Astrocyte of the hippocampus (primary cell): Measurements from ENCODE around the gene PDE2A.
"Not testable (repeated sequence)": the region's sequence is repeated elsewhere in the genome, so short reads cannot be mapped to it uniquely, and the experiment has no call there.

ENCODE experiments used
- DNase-seq: peaks from one replicate; pipeline ENCODE4 v3.0.0; 2011; ENCODE audit warnings: low read depth, low spot score

PDE2A gene

DNA sequence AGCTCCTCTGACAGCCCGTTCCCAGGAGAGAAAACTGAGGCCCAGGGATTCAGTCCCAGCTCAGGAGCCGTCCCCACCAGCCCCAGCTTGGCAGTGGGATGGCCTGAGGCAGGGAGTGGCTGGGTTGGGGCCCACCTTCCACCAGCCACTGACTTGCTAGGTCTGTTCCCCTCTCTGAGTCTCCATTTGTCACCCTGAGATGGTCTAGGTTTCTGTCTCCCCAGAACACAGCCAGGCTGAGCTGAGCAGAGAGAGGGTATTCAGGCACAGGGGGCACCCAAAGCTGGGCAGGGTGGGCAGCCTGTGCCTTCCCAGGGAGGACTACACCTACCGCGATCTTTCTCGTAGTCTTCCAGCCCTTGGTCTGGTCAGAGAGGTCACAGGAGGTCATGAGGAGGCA is 95.7 kb downstream of the PDE2A start:
- DNase-seq, result no peak

DNA sequence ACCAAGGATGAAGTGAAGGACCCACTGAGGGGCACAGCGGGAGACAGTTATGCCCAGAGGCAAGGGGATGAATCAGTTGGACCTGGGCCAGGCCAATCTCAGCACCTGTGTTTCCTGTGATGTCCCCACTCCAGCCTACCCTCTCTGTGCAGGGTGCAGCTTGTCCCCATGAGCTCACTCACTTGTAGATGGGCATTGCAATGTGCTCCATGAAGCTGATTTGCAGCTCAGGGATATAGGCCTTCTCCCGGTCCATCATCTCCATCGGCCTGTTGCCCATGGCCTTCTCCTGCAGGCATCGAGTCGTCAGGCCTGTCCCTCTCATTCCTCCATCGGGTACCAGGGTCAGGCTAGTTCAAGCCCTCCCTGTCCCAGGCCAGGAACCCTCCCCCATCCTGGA is 96.2 kb downstream of the PDE2A start:
- no peak for DNase-seq

DNA sequence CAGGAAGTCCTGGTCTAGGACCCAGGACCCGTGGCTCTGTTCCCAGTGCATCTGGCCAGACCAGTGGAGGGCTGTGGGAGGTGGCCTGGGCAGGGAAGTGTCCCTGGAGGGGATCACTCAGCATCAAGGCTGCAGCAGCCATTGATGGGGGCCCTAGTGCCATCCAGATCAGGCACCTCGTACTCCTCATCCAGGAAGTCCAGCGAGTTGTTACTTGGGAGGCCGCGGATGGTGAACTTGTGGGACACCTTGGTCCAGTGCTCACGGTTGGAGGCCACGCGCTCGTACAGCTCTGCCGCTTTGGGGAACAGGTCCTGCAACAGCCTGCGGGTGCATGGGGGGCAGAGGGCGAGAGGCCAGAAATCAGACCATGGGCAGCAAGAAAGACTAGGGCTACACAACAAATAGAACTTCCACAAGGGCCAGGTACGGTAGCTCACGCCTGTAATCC is 96.9 kb downstream of the PDE2A start:
- no peak for DNase-seq

DNA sequence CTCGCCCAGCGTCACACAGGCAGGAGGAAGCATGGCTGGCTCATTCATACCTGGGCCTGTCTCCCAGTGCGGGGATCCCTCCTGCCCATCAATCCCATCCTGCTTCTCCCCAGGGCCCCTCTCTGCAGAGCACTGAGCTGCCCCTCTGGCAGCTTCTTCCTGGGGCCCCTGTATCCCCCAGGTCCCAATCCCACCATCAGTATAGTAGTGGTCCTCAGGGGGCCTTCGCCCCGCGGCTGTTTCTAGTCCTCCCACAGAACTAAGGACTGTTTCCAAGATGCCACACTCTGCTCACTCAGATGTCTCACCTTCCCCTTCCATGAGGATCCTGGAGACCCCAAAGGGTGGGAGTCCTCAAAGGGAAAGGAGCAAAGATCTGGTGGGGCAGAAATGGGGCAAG is 97.6 kb downstream of the PDE2A start:
- DNase-seq, result no peak

DNA sequence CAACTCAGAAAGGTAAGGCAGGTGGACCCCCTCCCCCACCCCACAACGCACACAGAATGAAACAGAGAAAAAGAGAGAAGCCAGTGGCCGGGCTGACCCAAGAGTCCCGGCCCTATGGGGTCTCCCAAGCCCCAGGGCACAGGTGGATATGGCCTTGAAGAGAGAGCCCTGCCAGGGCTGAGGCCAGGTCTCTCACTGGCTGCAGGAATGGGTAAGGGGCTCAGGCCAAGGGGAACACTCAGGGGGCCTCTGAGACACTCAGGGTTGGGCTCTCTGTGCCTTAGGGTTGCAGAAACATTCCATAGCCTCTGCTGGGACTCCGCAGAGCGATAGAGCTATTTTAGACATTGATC is 98.0 kb downstream of the PDE2A start:
- no peak for DNase-seq

DNA sequence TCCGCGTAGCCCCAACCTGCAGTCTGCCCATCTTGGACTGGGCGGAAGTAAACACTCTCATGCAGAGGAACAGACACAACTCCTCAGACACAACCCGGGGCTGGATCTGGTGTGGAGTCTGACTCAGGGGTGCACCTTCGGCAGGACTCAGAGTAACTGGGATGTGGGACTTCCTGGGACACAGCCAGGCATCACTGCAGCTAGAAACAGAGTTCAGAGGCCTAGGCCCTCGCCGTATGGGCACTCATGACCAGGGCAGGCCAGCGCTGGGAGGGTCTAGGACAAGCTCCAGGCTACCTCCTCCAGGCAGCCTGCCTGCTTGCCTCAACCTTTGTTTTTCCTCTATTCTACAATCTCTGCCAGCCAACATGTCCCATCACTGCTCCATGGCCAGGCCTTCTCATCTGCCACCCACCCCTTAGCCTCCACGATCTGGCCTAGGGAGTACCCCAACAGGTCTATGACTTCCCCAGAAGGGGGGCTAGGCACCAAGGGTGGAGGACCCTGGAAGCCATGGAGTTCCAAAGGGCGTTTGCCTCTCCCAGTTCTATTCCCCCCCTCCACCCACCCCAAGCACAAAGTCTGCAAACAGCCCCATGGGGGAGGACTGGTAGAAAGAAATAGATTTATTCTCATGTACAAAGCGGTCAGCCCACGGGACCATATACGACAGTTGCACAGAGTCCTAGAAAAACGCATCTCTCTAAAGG is 98.5 kb downstream of the PDE2A start:
- DNase-seq, result no peak

DNA sequence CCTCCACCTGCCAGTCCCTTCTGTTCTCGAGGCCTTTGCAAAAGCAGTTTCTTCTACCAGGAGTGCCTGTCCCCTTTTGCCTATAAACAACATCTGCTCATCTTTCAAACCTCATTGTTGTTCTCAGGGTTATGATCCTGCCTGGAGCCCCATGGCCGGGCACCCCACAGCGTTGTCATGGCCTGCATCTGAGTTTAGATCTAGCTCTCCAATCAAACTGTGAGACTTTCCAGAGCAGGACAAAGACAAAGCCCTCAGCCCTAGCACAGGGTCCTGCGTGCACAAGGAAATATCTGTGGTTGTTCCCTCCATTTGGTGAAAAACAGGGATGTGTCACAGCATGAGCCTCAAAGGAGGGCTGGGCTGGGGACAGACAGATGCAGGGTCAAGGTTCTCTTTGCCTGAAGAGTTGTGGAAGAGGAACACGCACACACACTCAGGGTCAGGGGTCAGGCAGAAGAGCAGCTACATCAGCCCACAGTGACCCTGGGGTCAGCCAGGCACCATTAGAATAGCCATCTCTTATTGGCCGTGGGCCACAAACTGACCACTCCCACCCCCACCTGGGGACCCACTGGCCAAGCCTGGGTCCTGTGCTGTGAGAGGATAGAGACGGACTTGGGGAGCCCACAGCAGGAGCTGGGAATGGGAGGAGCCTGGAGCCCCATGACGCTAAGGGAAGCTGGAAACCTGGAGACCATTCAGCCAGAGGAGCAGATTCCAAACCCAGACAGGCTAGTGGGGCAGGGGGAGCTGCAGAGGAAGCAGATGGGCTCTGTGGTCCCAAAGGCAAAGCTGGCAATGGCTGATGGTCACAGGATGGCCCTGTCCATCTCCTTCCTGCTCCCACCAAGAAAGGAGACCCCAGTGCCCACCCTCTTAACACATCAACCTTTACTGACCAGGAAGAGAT is 99.4 kb downstream of the PDE2A start:
- DNase-seq, result no peak

DNA sequence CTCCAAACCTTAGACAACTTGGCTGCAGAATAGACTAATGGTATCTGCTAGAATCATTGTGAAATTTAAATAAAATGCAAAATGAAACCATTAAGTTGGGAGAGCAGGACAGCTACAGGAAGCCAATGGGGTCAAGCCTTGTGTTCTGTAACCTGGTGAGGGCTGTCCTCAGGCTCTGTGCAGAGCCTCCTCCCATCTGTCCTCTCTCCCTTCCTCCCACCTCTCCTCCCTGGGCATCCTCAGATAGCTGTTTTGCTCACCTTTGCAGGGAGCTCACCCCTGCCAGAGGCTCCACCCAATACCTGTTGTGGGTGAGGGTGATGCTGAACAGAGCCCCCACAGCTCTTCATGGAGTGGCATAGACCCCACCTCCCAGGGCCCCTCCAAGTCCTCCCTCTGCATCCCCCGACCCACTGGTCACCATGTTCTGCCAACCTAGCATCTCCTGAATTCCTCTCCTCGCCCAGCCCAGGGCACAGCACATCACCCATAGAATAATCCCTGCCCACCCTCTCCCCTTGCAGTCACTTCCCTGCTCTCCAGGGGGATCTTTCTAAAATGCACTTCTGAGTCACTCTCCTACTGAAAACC is 100.3 kb downstream of the PDE2A start:
- no peak for DNase-seq

DNA sequence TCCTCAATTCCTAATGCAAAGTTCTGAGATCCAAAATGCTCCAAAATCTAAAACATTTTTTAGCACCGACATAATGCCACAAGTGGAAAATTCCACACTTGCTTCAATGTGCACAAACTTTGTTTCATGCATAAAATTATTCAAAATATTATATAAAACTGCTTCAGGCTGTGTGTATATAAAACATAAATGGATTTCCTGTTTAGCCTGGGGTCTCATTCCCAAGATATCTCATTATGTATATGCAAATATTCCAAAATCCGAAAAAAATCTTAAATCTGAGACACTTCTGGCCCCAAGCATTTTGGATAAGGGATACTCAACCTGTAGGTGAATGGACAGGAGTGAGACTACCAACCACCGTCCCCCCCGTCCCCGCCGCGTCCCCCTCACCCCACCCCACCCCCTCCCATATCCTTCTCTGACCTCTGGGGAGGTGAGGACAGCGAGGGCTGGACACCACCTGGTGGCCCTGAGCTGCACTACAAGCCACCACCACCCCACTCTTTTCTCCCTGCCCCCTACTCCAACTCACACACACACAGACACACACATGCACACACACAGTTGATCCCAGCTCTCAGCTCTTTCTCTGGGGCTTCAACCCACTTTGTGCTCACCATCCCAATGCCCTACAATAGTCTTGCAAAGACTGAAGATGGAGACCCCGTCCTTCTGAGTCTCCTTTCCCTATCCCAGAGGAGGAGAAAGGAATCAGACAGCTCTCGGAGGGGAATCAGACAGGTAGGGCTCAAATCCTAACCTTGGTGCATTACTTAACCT is 101.0 kb downstream of the PDE2A start:
- DNase-seq, result peak; percentile 58

DNA sequence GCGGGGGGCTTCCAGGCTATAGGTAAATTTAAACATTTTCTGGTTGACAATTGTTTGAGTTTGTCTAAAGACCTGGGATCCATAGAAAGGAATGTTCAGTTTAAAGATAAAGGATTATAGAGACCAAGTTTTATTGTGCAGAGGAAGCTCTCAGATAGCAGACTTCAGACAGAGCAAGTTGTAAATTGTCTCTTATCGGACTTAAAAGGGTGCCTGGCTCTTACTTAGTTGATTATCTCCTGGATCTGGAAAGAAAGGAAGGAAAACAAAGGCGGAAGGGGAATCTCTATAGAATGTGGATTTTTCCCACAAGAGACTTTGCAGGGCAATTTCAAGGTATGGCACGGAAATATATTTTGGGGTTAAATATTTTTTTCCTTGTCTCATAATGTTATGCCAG is 101.7 kb downstream of the PDE2A start:
- not testable (repeated sequence) for DNase-seq

DNA sequence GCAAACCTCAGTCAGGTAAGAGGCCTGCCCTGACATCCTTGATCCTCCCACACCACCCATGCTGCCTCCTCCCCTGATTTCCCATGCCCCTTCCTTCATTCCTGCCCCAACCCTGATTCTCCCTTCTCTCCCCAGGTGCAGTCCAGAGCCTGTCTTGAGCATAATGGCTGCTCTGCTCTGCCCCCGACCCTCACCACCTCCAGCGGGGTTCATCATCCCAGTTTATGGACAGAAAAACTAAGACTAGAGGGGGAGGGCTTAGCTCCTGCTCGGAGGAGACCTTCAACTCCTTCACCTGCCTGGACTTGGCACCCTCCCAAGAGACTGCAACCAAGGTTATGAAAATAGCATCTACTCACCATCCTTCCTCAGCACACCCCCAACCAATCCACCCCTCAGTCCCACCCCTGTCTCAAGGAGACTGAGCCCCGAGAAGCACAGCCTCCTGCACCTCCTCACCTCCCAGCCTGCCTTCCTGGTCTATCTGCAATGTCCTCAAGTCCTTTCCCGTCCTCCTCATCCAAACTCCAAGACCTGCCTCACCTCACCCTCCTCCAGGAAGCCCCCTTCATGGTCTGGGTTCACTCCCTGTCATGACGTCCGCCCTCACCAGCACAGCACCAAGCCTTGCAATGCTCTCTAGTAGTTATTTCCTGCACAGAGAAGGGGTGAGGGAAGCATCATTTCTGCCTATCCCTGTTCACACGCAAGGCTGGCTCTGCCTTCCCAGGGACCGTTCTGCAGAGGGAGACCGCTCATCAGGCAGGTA is 103.1 kb downstream of the PDE2A start:
- DNase-seq, result no peak

DNA sequence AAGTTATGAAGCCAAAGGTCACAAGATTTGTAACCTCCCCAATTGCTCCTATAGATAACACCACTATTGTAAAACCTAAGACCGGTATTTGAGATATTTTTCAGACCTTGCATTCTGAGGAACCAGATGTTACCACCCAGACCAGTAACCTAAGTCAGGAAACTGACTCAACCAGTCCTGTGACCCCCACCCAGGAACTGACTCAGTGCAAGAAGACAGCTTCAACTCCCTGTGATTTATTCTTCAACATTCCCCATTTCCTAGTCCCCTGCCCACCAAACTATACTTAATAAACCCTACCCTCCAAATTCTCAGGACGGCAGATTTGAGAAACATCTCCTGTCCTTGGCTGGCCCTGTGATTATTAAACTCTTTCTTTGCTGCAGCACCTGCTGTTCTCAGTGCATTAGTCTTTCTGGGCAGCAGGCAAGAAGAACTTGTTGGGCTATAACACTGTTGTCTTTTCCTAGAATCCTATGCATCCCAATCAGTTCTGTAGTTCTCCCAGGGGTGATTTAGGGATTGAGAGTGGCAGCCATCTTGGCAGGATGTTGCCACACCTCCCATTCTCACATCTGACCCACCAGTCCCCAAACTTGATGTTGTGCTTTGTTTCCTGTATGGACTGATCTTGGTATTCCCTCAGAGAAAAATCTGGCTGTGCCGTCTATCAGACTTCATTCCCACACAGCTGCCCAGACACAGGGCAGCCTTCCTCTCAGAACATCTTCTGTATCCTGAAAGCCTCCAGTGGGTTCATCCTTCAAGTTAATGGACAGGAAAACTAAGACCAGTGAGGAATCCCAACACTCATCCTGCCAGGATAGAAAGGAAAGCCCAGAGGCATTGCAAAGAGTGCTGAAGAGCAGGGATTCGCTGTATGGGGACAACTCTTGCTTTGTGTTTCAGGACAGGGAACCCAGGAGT is 104.0 kb downstream of the PDE2A start:
- DNase-seq, result no peak

DNA sequence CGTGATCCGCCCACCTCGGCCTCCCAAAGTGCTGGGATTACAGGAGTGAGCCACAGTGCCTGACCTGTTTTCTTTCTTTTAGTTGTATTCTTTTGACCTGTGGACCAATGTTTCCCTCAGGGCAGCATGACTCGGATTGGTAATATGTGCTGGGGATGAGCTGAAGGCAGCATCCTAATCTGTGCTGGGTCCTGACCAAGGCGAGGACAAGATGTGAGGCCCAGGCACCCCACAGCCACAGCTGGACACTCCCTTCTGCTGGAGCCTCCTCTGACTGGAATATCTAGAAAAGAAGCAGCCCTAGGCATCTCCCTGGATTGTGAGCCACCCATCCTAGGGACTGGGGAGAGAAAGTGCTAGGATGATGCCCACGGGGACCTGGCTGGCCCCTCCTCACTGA is 105.4 kb downstream of the PDE2A start:
- no peak for DNase-seq

DNA sequence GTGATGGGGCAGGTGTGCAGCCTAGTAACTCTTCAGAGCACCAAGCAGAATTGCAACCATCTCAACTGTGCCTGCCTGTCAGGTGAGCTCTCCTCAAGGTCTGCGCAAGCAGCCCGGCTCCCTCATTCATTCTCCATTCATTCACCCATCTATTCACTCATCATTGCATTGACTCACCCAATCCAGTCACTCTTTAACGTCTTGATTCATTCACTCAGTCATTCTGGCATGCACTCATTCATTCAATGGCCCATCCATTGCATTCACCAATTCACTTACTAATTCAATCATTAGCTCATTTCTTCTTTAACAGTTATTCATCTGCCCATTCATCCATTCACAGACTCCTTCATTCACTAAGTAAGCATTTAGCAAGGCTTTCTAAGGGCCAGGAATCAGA is 111.8 kb downstream of the PDE2A start:
- no peak for DNase-seq

DNA sequence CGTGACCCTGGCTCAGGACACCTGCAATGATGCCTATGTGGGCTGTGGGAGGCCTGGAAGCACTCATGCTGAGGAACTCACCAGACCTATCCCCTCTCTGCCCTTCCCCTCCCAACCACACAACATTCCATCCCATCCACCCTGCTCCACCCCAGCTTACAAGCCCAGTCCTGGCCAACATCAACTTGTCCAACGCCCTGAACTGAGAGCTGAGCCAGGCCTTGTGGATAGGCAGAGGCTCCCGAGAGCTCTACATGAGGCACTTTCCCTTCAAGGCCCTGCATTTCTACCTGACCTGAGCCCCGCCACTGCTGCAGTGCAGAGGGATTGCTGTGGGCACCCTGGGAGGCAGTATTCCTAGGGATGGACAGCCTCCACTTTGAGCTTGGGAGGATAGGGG is 112.4 kb downstream of the PDE2A start:
- no peak for DNase-seq

DNA sequence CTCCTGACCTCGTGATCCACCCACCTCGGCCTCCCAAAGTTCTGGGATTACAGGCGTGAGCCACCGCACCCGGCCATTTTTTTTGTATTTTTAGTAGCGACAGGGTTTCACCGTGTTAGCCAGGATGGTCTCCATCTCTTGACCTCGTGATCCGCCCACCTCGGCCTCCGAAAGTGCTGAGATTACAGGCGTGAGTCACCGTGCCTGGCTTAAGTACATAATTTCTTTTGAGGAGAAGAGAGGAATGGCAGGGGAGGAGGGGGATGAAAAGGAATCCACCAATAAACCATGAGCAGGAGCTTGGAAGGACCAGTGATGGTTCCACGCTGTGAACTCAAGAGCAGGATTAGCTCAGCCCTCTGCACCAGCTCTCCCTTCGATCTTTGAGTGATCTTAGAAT is 113.4 kb downstream of the PDE2A start:
- not testable (repeated sequence) for DNase-seq

DNA sequence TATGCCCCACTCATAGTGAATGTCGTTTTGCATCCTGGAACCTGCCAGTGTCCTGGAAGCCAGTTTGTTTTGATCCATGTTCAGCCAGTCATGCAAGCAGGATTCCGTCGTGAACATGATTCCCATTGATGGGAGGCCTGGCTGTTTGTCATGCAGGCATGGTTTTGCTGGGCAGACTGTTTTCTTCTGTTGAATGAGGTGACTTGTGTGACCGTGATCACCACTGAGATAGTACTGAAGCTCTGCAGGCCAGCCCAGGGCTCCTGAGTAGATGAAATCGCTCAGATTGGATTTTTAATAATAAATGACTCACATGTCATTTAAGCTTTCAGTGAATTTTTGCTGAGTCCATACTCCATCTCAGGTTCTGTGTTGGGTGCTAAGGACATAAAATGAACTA is 117.8 kb downstream of the PDE2A start:
- no peak for DNase-seq

DNA sequence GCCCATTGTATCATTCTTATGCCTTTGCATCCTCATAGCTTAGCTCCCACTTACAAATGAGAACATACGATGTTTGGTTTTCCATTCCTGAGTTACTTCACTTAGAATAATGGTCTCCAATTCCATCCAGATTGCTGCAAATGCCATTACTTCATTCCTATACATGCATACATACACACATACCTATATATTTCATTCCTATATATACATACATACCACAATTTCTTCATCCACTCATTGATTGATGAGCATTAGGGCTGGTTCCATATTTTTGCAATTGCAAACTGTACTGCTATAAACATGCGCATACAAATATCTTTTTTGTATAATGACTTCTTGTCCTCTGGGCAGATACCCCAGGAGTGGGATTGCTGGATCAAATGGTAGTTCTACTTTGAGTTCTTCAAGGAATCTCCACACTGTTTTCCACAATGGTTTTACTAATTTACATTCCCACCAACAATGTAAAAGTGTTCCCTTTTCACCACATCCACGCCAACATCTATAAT is 119.2 kb downstream of the PDE2A start:
- not testable (repeated sequence) for DNase-seq

DNA sequence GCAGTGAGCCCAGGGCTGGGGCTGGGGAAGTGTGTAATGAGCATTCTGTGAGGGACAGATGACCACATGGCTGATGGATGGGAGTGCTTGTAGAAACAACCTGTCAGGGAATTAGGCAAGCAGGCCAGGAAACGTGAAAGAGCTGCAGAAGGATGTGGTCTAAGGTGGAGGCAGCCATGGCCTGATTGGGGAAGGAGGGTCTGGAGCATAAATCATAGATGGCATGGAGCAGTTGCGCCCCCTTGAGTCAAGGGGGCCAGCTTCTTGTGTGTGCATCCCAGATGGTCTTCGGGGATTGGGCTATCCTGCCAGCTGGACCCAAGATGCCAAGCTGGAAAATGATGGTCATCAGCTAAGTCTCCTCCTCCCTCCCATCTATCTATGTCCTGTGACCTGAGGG is 120.5 kb downstream of the PDE2A start:
- no peak for DNase-seq

DNA sequence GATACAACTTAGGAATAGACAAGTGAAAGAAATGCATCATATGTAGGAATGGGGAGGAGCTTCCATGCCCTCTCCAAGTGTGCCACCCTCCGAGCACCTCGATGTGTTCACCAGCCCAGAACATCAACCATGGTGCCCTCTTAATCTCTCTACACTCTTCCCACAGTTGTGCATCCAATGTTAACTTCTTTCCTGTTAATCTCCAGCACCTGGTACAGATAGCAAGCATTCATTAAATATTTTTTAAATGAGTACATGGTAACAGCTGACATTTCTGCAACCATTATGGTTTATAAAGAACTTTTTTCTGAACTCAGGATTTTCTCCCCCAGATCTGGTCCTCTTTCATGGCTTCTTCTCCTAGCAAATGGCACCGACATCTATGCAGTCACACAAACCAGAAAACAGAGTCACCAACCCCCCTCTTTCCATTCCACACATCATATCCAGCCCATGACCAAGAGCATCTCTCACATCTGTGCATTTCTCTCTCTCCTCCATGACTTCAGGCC is 121.8 kb downstream of the PDE2A start:
- DNase-seq, result no peak
